Activated CD4-positive, alpha-beta memory T cell treated with anti-CD3 and anti-CD28 coated beads, Interleukin-2, amount 10 ng/mL, durations not matched to agents 7 days and 5 days (primary cell): Measurements from ENCODE around the gene FNDC11. TPM values are rescaled to one million over a fixed set of nuclear protein-coding genes. Genes with fewer than 3 reads are reported as not detected.

ENCODE experiments used
- CTCF ChIA-PET: fragments of 350-600 bp; sonication (Branson Sonifier 250); formaldehyde crosslinking; loops from one replicate; lab custom pipeline; 2021; ENCODE audit warnings: antibody characterized with exemption, inconsistent platforms; lab: Charles Lee
- POLR2A ChIA-PET: fragments of 350-600 bp; sonication (Branson Sonifier 250); formaldehyde crosslinking; loops from one replicate; lab custom pipeline; 2021; ENCODE audit warnings: antibody characterized with exemption; lab: Charles Lee
- DNase-seq: peaks from one replicate; pipeline ENCODE4 v3.0.0-alpha.2; 2020
- H3K27ac Mint-ChIP-seq: one replicate; pipeline ENCODE4 v1.8.0; 2021; ENCODE audit warnings: mild to moderate bottlenecking, mixed read lengths
- H3K27me3 Mint-ChIP-seq: one replicate; pipeline ENCODE4 v1.8.0; 2021; ENCODE audit warnings: mixed read lengths
- H3K36me3 Mint-ChIP-seq: one replicate; pipeline ENCODE4 v1.8.0; 2021; ENCODE audit warnings: low read depth, mixed read lengths
- H3K4me1 Mint-ChIP-seq: one replicate; pipeline ENCODE4 v1.8.0; 2021; ENCODE audit warnings: mixed read lengths
- H3K4me3 Mint-ChIP-seq: one replicate; pipeline ENCODE4 v1.8.0; 2021; ENCODE audit warnings: mild to moderate bottlenecking, mixed read lengths
- H3K9me3 Mint-ChIP-seq: one replicate; pipeline ENCODE4 v1.8.0; 2021; ENCODE audit warnings: mixed read lengths
- total RNA-seq, 2 experiments: library from RNA; stranded (reverse); gene quantifications; one replicate each; pipeline ENCODE4 v1.2.3, GENCODE V29; 2021

The FNDC11 gene
- total RNA-seq, 2 experiments from 2014 or later, result 0.20 to 0.30 TPM

GRCh38 chr20:63543733-63544132 lies 10.2 kb upstream of the FNDC11 start:
- Mint-ChIP-seq H3K4me3 (no peak overlapping the region), H3K36me3 (no peaks in the 10 kb centered on the region), H3K27ac (no peak overlapping the region), H3K9me3 (no peaks in the 10 kb centered on the region), H3K4me1 (peaks cover 7% of the 10 kb centered on the region), H3K27me3 (peaks cover 22% of the 10 kb centered on the region)
- POLR2A ChIA-PET, result interaction anchor here (0.8 to 2.3 kb wide), 3 partner anchors 9 to 30 kb away, joined by 4 to 6 read pairs (median 6); partner anchors contain the start of genes HELZ2 and PPDPF
- CTCF ChIA-PET, result no interaction called here
- no peak for DNase-seq

DNA sequence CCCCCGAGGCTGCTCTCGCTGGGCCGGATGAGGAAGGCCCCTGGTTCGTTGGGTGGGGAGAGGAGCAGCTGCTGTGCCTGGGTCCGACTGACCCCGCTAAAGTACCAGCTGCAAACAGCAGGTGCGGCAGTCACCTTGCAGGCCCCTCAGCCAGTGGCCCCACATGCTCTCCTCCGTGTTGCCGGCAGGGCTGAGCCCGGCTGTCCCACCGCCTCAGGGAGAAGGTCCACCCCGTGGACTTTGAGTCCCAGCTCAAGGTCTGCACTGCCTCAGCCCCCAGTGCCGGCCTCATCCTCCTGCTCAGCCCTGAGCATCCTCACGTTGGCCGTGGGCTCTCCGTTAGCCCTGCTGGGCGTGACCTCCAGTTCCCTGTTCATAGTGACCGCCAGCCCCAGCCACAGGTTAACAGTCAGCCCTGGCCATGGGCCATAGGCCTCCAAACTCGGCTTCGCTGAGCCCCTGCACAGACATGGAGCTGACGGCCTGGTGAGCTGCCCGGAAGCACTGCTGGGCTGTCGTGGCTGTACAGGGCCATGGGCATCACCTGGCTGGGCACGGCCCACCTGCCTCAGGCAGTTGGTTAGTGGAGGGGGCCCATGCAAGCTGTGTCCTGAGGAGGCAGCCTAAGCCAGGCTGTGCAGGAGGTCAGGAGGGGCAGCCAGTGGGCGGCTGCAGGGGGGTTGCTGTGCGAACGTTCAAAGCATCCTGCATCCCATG lies 9.6 kb upstream of the FNDC11 start:
- no peaks in the 10 kb centered on the region for H3K36me3 Mint-ChIP-seq
- ChIA-PET CTCF (no interaction called here), POLR2A (interaction anchor here (0.8 to 2.3 kb wide), 4 partner anchors 8 to 29 kb away, joined by 3 to 6 read pairs (median 5); partner anchors contain the start of genes HELZ2 and PPDPF)
- H3K27ac Mint-ChIP-seq, result no peak overlapping the region
- H3K9me3 Mint-ChIP-seq, result no peaks in the 10 kb centered on the region
- peaks cover 25% of the 10 kb centered on the region for H3K27me3 Mint-ChIP-seq
- H3K4me3 Mint-ChIP-seq, result no peak overlapping the region
- H3K4me1 Mint-ChIP-seq, result peaks cover 5% of the 10 kb centered on the region
- no peak for DNase-seq

- POLR2A ChIA-PET, result interaction anchor here (1.2 to 2.3 kb wide), 4 partner anchors 7 to 29 kb away, joined by 3 to 6 read pairs (median 5); partner anchors contain the start of genes HELZ2, PPDPF and PTK6
- no peak overlapping the region for H3K27ac Mint-ChIP-seq
- CTCF ChIA-PET, result no interaction called here
- H3K4me3 Mint-ChIP-seq, result no peak overlapping the region
- peaks cover 31% of the 10 kb centered on the region for H3K27me3 Mint-ChIP-seq
- H3K4me1 Mint-ChIP-seq, result peaks cover 5% of the 10 kb centered on the region
- no peaks in the 10 kb centered on the region for H3K36me3 Mint-ChIP-seq
- no peak for DNase-seq
- no peaks in the 10 kb centered on the region for H3K9me3 Mint-ChIP-seq
Measured at GRCh38 chr20:63544958-63545516, 8.9 kb upstream of the FNDC11 start.

GRCh38 chr20:63545814-63546213 lies 8.1 kb upstream of the FNDC11 start:
- Mint-ChIP-seq H3K36me3 (no peaks in the 10 kb centered on the region), H3K9me3 (no peaks in the 10 kb centered on the region), H3K27ac (no peak overlapping the region), H3K4me1 (peaks cover 5% of the 10 kb centered on the region), H3K4me3 (no peak overlapping the region), H3K27me3 (peaks cover 34% of the 10 kb centered on the region)
- ChIA-PET POLR2A (interaction anchor here (1.3 kb wide), 1 partner anchor 8 kb away, joined by 4 read pairs; the partner anchor contains the start of gene PTK6), CTCF (no interaction called here)
- DNase-seq, result no peak

GRCh38 chr20:63546256-63546955 lies 7.6 kb upstream of the FNDC11 start:
- ChIA-PET CTCF (no interaction called here), POLR2A (interaction anchor here (1.2 to 1.3 kb wide), 2 partner anchors 8 to 9 kb away, joined by 4 to 5 read pairs; partner anchors contain the start of gene PTK6)
- no peak for DNase-seq
- Mint-ChIP-seq H3K27ac (no peak overlapping the region), H3K4me1 (peaks cover 6% of the 10 kb centered on the region), H3K27me3 (peaks cover 37% of the 10 kb centered on the region), H3K9me3 (no peaks in the 10 kb centered on the region), H3K4me3 (no peak overlapping the region), H3K36me3 (no peaks in the 10 kb centered on the region)

GRCh38 chr20:63546956-63547724 lies 6.8 kb upstream of the FNDC11 start:
- ChIA-PET CTCF (no interaction called here), POLR2A (interaction anchor here (1.2 kb wide), 1 partner anchor 9 kb away, joined by 5 read pairs; no protein-coding TSS in a partner anchor)
- H3K36me3 Mint-ChIP-seq, result no peaks in the 10 kb centered on the region
- no peaks in the 10 kb centered on the region for H3K9me3 Mint-ChIP-seq
- H3K27me3 Mint-ChIP-seq, result peaks cover 37% of the 10 kb centered on the region
- peaks cover 8% of the 10 kb centered on the region for H3K4me1 Mint-ChIP-seq
- H3K4me3 Mint-ChIP-seq, result no peak overlapping the region
- DNase-seq, result no peak
- no peak overlapping the region for H3K27ac Mint-ChIP-seq

GRCh38 chr20:63547725-63548480 lies 6.1 kb upstream of the FNDC11 start, which contains the start of gene SRMS:
Gene SRMS (minus strand): TSS chr20:63547749. CDS start chr20:63547463, 286 bp downstream.
- POLR2A ChIA-PET, result interaction anchor here (1.2 kb wide), 1 partner anchor 10 kb away, joined by 5 read pairs; no protein-coding TSS in a partner anchor
- CTCF ChIA-PET, result no interaction called here

DNA sequence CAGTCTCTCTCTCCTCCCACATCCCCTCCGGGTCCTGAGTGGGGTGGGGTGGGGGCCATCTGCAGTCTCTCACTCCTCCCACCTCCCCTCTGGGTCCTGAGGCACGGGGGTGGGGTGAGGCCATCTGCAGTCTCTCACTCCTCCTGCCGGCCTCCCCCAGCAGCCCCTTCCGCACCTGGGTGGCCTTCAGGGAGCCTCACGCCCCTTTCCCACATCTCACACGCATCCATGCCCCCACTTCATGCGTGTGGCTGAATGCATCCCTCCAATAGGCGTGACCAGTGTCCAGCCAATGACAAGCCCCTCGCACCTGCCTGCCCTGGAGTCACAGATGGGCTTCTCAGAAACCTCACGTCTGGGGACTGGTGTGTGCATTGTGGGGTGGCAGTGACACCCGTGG lies 5.4 kb upstream of the FNDC11 start:
- Mint-ChIP-seq H3K4me1 (peaks cover 17% of the 10 kb centered on the region), H3K27ac (no peak overlapping the region), H3K9me3 (no peaks in the 10 kb centered on the region), H3K4me3 (no peak overlapping the region), H3K36me3 (no peaks in the 10 kb centered on the region), H3K27me3 (peaks cover 39% of the 10 kb centered on the region)
- POLR2A ChIA-PET, result no interaction called here
- CTCF ChIA-PET, result interaction anchor here (1.9 kb wide), 1 partner anchor 11 kb away, joined by 9 read pairs; the partner anchor contains the start of gene PTK6
- DNase-seq, result no peak

More at GRCh38 chr20:63547725-63548480, 6.1 kb upstream of the FNDC11 start, which contains the start of gene SRMS:
- Mint-ChIP-seq H3K27me3 (peaks cover 40% of the 10 kb centered on the region), H3K4me1 (peaks cover 14% of the 10 kb centered on the region), H3K4me3 (no peak within 1 kb of the TSS), H3K36me3 (no peaks in the 10 kb centered on the region), H3K9me3 (no peaks in the 10 kb centered on the region), H3K27ac (no peak within 1 kb of the TSS)
- DNase-seq, result no peak

DNA sequence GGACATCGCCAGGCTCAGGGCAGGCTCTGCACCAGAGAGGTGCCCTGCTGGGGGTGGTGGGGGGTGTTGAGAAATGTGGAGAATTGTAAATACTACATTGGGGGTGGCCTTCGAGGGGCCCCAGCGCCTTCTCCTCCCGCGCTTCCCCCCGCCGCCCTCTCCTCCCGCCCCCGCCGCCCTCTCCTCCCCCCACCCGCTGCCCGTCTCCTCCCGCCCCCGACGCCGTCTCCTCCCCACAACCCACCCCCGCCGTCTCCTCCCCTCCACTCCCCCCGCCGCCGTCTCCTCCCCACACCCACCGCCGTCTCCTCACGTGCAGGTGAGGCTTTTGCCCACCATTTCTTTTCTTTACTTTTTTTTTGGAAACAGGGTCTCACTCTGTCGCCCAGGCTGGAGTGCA lies 4.9 kb upstream of the FNDC11 start:
- no peaks in the 10 kb centered on the region for H3K9me3 Mint-ChIP-seq
- no peaks in the 10 kb centered on the region for H3K36me3 Mint-ChIP-seq
- peaks cover 17% of the 10 kb centered on the region for H3K4me1 Mint-ChIP-seq
- POLR2A ChIA-PET, result no interaction called here
- CTCF ChIA-PET, result interaction anchor here (1.9 kb wide), 1 partner anchor 11 kb away, joined by 9 read pairs; the partner anchor contains the start of gene PTK6
- DNase-seq, result no peak
- peaks cover 35% of the 10 kb centered on the region for H3K27me3 Mint-ChIP-seq
- no peak overlapping the region for H3K27ac Mint-ChIP-seq
- H3K4me3 Mint-ChIP-seq, result no peak overlapping the region

GRCh38 chr20:63549679-63550282 lies 4.2 kb upstream of the FNDC11 start:
- ChIA-PET POLR2A (no interaction called here), CTCF (interaction anchor here (1.9 kb wide), 1 partner anchor 12 kb away, joined by 9 read pairs; the partner anchor contains the start of gene PTK6)
- no peak for DNase-seq
- H3K27ac Mint-ChIP-seq, result no peak overlapping the region
- H3K4me1 Mint-ChIP-seq, result peaks cover 17% of the 10 kb centered on the region
- H3K36me3 Mint-ChIP-seq, result no peaks in the 10 kb centered on the region
- peaks cover 35% of the 10 kb centered on the region for H3K27me3 Mint-ChIP-seq
- no peak overlapping the region for H3K4me3 Mint-ChIP-seq
- H3K9me3 Mint-ChIP-seq, result no peaks in the 10 kb centered on the region

DNA sequence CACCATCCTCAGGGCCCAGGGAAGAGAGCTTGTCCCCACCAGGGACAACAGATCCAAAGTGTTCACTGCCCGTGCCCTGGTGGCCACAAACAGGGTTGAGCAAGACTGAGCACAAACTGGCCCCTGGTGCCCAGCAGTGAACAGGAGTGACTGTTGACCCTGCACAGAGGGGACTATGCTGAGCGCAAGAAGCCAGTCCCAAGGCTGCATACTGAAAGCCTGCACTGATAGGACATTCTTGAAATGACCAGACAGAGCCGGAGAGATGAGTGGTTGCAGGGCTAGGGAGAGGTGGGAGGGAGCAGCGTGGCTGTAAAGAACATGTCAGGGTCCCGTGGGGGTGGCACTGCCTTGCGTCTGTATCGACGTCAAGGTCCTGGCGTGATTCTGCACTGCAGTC lies 2.9 kb upstream of the FNDC11 start:
- Mint-ChIP-seq H3K27ac (no peak overlapping the region), H3K4me3 (no peak overlapping the region), H3K4me1 (peaks cover 15% of the 10 kb centered on the region), H3K9me3 (no peaks in the 10 kb centered on the region), H3K36me3 (no peaks in the 10 kb centered on the region), H3K27me3 (peaks cover 32% of the 10 kb centered on the region)
- no peak for DNase-seq
- POLR2A ChIA-PET, result interaction anchor here (1.1 to 3.2 kb wide), 4 partner anchors 13 to 107 kb away, joined by 4 to 31 read pairs (median 4); partner anchors contain the start of genes PTK6 and RTEL1
- CTCF ChIA-PET, result interaction anchor here (1.1 to 2.3 kb wide), 2 partner anchors 30 to 430 kb away, joined by 3 to 5 read pairs; partner anchors contain the start of genes PPDPF and PRPF6
